Erythroblast (primary cell): ENCODE results near the gene SIN3B.
A peak's percentile ranks its signal among the peaks of the same experiment; 100 is the strongest.
"Not testable (repeated sequence)": the region's sequence is repeated elsewhere in the genome, so short reads cannot be mapped to it uniquely, and the experiment has no call there.

Experiments
- DNase-seq, 2 experiments: peaks; one replicate each; lab custom pipeline; 2025; lab: John Stamatoyannopoulos, UW
- GATA1 ChIP-seq: IDR thresholded peaks from 2 replicates; pipeline ENCODE4 v1.6.1; 2011; ENCODE audit warnings: low read depth, mild to moderate bottlenecking, control low read depth, low read length, moderate library complexity
- POLR2A ChIP-seq: IDR thresholded peaks from 2 replicates; pipeline ENCODE4 v1.6.1; 2011; ENCODE audit warnings: mild to moderate bottlenecking, low read length

SIN3B gene, protein sequence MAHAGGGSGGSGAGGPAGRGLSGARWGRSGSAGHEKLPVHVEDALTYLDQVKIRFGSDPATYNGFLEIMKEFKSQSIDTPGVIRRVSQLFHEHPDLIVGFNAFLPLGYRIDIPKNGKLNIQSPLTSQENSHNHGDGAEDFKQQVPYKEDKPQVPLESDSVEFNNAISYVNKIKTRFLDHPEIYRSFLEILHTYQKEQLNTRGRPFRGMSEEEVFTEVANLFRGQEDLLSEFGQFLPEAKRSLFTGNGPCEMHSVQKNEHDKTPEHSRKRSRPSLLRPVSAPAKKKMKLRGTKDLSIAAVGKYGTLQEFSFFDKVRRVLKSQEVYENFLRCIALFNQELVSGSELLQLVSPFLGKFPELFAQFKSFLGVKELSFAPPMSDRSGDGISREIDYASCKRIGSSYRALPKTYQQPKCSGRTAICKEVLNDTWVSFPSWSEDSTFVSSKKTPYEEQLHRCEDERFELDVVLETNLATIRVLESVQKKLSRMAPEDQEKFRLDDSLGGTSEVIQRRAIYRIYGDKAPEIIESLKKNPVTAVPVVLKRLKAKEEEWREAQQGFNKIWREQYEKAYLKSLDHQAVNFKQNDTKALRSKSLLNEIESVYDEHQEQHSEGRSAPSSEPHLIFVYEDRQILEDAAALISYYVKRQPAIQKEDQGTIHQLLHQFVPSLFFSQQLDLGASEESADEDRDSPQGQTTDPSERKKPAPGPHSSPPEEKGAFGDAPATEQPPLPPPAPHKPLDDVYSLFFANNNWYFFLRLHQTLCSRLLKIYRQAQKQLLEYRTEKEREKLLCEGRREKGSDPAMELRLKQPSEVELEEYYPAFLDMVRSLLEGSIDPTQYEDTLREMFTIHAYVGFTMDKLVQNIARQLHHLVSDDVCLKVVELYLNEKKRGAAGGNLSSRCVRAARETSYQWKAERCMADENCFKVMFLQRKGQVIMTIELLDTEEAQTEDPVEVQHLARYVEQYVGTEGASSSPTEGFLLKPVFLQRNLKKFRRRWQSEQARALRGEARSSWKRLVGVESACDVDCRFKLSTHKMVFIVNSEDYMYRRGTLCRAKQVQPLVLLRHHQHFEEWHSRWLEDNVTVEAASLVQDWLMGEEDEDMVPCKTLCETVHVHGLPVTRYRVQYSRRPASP

DNA sequence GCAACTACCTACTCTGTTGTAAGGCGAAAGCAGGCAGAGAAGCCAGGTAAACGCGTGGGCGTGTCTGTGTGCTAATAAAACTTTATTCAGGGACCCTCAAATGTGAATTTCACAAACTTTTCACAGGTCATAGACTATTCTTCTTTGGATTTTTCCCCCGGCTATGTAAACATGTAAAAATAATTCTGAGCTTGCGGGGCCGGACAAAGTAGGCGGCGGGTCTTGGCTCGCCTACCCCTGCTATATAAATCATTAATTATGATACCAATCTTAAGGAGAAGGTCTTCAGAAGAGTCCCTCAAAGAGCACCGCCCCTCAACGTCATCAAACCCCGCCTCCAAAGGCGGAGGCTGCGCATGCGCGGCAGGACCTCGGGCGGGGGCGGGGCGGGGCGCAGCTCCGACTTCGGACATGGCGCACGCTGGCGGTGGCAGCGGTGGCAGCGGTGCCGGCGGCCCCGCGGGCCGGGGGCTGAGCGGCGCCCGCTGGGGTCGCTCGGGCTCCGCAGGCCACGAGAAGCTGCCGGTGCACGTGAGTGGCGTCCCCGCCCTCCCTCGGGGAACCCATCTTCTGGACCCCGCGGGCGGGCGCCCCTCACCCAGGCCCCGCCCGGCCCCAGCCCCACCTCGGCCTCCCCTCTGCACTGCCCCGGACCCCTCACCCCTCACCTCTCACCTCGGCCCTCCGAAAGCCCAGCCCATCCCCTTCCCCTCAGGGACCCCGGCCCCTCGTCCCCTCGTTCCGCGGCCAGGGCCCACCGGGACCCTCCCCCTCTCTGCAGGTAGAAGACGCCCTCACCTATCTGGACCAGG, at the start of gene SIN3B:
Gene SIN3B (plus strand): TSS at position 389 of the 812 bp plus-strand sequence. CDS start 23 bp downstream, at position 412.
- peak; percentile 92 to 96 for DNase-seq
- TF ChIP-seq POLR2A (peak; percentile 43), GATA1 (no peak)

DNA sequence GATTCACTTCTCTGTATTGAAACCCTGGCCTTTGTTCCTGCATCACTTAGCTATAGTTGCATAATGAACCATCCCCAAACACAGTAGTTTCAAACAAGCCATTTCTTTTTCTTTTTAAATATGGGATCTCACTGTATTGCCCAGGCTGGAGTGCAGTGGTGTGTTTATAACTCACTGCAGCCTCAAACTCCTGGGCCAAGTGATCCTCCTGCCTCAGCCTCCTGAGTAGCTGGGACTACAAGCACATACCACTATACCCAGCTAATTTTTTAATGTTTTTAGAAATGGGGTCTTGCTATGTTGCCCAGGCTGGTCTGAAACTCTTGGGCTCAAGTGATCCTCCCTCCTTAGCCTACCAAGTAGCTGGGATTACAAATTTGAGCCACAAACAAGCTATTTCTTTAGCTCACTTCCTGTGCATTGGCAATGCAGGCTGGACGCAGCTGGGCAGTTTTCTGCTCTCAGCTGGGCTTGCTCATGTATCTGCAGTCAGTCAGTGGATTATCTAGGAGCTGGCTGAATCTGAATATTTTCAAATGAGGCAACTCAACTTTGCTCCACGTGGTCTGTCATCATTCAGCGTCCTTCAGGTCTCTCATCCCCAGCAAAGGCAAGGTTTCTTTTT, 49.5 kb upstream of the SIN3B start:
- no peak for DNase-seq

DNA sequence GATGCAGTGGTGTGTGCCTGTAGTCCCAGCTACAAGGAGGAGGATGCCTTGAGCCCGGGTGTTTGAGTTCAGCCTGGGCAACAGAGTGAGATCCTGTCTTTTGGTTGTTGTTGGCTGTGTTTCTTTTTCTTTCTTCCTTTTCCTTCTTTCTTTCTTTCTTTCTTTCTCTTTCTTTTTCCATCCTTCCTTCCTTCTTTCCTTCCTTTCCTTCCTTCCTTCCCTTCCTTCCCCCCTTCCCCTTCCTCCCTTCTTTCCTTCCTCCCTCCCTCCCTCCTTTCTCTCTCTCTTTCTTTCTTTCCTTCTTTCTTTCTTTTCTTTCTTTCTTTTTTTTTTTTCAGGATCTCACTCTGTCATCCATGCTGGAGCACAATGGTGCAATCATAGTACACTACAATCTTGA, 46.5 kb upstream of the SIN3B start:
- TF ChIP-seq POLR2A (no peak), GATA1 (no peak)

More for the DNA sequence above, 49.5 kb upstream of the SIN3B start:
- TF ChIP-seq GATA1: no peak
- no peak for TF ChIP-seq POLR2A

DNA sequence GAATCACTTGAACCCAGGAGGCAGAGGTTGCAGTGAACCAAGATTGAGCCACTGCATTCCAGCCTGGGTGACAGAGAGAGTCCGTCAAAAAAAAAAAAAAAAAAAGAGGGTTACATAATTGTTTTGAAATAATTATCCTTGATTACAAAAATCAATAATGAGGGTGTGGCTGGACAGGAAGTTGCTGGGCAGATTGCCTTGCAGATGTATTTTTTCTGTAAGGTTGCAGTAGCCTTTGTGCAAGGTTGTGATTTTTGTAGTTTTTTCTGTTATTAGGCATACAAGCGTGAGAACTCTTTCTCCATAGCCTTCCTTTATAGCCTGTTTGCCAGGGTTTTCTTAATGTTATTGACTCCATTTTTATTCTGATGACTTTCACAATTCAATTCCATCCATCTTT, 40.7 kb upstream of the SIN3B start:
- DNase-seq: no peak
- TF ChIP-seq POLR2A (no peak), GATA1 (no peak)

More for the DNA sequence above, 46.5 kb upstream of the SIN3B start:
- no peak for DNase-seq

DNA sequence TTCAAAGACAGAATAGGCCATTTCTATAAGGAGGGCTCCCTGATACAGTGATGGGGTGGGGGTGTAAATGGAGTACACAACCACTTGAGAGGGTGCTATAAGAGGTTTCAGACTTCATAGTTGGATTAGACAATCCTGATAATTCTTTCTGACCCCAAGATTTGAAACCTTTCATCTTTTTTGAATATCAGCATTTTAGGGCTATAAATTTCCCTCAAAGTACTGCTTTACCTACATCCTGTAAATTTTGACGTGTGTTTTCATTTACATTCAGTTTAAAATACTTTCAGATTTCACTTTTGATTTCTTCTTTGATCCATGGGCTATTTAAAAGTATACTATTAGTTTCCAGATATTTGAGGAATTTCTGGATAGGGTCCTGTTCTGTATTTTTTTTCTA, 40.0 kb upstream of the SIN3B start:
- TF ChIP-seq GATA1: no peak
- TF ChIP-seq POLR2A: no peak
- no peak for DNase-seq

DNA sequence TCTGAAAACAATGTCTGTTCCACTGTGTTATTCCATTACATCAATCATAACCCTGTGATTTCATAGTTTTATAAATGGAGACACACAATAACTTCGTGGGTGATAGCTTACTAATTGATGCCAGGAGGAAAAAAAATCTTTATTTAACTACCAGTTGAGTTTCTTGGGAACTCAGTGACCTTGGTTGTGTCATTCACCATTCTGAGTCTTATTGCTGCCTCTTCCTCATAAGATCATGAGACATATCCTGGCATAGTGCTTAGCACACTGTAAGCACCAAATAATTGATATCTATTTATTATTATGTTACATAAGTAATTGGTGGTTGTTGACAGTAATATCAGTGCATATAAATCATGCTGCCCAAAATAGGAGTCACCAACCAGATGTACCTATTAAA, 39.1 kb upstream of the SIN3B start:
- TF ChIP-seq POLR2A (no peak), GATA1 (no peak)
- no peak for DNase-seq

DNA sequence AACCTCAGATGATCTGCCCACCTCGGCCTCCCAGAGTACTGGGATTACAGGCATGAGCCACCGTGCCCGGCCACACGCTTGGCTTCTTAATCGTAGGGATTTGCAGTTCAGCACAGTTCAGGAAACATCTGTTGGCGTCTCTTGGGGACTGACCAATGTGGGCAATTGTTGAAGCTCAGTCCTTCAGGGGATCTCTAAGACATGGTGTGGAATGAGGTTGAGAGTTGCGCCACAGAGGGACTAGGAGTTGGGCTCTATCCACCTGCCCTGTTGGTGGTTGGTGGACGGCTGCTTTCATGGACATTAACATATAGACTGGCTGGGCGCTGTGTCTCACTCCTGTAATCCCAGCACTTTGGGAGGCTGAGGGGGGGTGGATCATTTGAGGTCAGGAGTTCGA, 37.3 kb upstream of the SIN3B start:
- no peak for TF ChIP-seq POLR2A
- no peak for TF ChIP-seq GATA1
- DNase-seq: no peak

DNA sequence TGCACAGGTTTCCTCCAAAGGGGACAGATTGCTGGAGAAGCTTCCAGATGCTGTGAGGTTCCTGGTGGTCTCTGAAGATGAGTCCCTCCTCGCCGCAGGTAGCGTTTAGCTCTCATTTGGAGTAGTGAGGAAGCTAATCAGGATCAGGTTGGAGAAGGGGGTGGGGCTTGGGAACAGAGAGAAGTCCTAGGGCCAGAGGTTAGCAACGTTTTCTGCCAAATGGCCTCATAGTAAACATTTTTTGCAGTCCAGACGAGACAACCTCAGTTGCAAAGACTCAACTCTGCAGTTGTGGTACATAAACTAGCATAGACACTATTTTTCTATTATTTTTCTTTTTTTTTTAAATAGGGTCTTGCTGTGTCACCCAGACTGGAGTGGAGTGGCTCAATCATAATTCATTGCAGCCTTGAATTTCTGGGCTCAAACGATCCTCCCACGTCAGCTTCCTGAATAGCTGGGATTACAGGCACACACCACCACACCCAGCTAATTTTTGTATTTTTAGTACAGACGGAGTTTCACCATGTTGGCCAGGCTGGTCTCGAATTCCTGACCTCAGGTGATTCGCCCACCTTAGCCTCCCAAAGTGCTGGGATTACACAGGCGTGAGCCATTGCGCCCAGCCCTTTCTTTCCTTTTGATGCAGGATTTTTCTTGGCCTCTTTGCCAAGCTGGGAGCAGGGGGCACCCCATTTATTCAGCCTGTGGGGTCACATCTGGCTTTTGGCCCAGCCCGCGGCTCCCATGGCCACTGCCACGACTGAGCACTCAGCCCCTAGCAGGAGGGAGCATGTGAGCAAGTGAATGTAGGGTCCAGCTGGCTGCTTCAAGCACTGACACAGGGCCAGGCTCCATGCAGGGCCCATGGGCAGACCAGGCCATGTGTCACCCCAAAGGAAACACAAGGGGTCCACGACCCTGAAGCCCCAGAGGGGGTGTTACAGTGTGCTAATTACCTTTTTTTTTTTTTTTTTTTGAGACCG, 34.4 kb upstream of the SIN3B start:
- TF ChIP-seq POLR2A (no peak), GATA1 (no peak)
- DNase-seq: no peak

DNA sequence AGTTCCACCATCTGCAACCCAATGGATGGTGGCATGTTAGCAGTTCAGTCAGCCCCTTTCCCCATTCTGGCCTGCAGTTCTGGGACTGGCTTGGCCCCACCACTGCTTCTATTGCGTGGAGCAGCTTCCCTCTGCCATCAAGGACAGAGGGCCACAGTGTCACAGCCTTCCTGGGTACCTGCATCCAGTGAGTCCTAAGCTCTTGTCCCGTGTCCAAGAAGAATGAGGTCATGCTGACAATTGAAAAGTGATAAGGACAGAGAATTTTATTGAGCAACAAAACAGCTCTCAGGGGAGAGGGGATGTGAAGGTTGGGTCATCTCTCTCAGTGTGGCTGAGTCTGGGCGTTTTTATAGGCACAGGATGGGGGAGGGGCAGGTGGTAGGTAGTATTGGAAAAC, 33.5 kb upstream of the SIN3B start:
- no peak for TF ChIP-seq GATA1
- no peak for TF ChIP-seq POLR2A
- peak; percentile 9 to 16 for DNase-seq

DNA sequence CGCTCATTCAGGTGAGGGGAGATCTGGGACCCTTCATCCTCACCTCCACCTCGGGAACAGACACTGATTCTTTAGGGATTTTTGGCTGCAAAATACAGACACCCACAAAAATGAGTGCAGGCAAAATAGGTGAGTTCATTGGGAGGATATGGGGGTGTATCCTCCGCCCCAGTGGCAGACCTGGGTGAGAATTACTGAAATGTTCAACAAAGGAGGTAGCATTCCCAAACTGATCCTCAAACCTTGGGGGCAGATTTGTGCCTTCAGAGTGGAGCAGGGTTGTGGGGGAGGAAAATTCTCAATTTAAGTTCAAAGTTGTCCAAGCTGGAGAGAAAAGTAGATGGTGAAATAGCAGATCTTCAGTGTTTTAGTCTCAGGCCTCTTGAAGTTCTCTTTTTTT, 31.3 kb upstream of the SIN3B start:
- TF ChIP-seq GATA1: no peak
- no peak for TF ChIP-seq POLR2A
- DNase-seq: no peak

DNA sequence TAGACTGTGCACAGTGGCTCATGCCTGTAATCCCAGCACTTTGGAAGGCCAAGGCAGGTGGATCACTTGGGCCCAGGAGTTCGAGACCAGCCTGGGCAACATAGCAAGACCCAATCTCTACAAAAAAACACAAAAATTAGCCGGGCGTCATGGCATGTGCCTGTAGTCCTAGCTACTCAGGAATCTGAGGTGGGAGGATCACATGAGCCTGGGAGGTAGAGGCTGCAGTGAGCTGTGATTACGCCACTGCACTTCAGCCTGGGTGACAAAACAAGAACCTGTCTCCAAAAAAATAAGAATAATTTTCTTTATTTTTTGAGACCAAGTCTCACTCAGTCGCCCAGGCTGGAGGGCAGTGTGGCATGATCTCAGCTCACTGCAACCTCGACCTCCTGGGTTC, 30.9 kb upstream of the SIN3B start:
- not testable (repeated sequence) for DNase-seq
